ENCODE data around the gene TLX1.

Gene TLX1

GRCh38 chr10:101097881-101098280 is 33.2 kb upstream of the TLX1 start:
- no peaks in the 10 kb centered on the region for H3K79me2 ChIP-seq (ENCODE audit: insufficient read depth, low read length)
- H2AFZ ChIP-seq (ENCODE audit: low read length), result no peak overlapping the region
- no peaks in the 10 kb centered on the region for H3K9me3 ChIP-seq (ENCODE audit: insufficient read depth, low read depth, low read length)
- H3K4me3 ChIP-seq (ENCODE audit: low read length, poor library complexity, severe bottlenecking), result no peak overlapping the region
- no peaks in the 10 kb centered on the region for H3K36me3 ChIP-seq (ENCODE audit: insufficient read depth, low read length)
- H3F3A ChIP-seq (ENCODE audit: low read depth), result no peaks in the 10 kb centered on the region
- H3K9ac ChIP-seq (ENCODE audit: low read depth, low read length, poor library complexity, severe bottlenecking), result no peak overlapping the region
- H4K20me1 ChIP-seq (ENCODE audit: insufficient read depth, low read length, poor library complexity, severe bottlenecking), result no peaks in the 10 kb centered on the region
- no peaks in the 10 kb centered on the region for H3K27me3 ChIP-seq (ENCODE audit: insufficient read depth, low read length, poor library complexity, severe bottlenecking)
- H3K9me2 ChIP-seq (replicated peaks; ENCODE audit: low read depth, low read length), result no peaks in the 10 kb centered on the region
- H3K4me2 ChIP-seq (ENCODE audit: low read depth, low read length, poor library complexity, severe bottlenecking), result no peak overlapping the region
- TF ChIP-seq, protein P1, sequence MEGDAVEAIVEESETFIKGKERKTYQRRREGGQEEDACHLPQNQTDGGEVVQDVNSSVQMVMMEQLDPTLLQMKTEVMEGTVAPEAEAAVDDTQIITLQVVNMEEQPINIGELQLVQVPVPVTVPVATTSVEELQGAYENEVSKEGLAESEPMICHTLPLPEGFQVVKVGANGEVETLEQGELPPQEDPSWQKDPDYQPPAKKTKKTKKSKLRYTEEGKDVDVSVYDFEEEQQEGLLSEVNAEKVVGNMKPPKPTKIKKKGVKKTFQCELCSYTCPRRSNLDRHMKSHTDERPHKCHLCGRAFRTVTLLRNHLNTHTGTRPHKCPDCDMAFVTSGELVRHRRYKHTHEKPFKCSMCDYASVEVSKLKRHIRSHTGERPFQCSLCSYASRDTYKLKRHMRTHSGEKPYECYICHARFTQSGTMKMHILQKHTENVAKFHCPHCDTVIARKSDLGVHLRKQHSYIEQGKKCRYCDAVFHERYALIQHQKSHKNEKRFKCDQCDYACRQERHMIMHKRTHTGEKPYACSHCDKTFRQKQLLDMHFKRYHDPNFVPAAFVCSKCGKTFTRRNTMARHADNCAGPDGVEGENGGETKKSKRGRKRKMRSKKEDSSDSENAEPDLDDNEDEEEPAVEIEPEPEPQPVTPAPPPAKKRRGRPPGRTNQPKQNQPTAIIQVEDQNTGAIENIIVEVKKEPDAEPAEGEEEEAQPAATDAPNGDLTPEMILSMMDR (conservative IDR thresholded peaks at IDR 0.05; ENCODE audit: low read length), result no peak
- no peak for TF ChIP-seq EZH2phosphoT487 (IDR thresholded peaks at IDR 0.05; ENCODE audit: borderline replicate concordance)
- no peaks in the 10 kb centered on the region for H3K4me1 ChIP-seq (ENCODE audit: insufficient read depth, low read length, poor library complexity, severe bottlenecking)

DNA sequence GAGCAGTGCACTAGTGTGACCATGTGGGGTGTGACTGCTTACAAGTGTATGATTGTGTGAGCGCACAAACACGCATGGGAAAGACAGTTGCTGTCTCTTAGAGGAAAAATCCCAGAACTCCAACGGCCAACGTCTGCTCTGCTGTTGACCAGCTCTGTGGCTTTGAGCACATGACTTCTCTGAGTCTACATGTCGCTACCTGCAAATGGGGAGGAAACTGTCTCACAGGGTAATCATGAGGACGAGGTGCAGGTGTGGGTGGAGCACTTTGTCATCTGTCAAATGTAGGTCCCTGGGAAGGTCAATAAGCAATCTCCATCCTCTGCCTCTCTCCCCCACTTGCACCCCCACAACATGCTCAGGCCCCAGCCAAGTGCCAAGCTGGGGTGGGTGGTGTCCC is 31.2 kb upstream of the TLX1 start:
- no peak overlapping the region for H3K9ac ChIP-seq (ENCODE audit: low read depth, low read length, poor library complexity, severe bottlenecking)
- no peaks in the 10 kb centered on the region for H3K9me2 ChIP-seq (replicated peaks; ENCODE audit: low read depth, low read length)
- H3K4me3 ChIP-seq (ENCODE audit: low read length, poor library complexity, severe bottlenecking), result no peak overlapping the region
- H3K79me2 ChIP-seq (ENCODE audit: insufficient read depth, low read length), result no peaks in the 10 kb centered on the region
- H3K9me3 ChIP-seq (ENCODE audit: insufficient read depth, low read depth, low read length), result no peaks in the 10 kb centered on the region
- H3K36me3 ChIP-seq (ENCODE audit: insufficient read depth, low read length), result no peaks in the 10 kb centered on the region
- H3F3A ChIP-seq (ENCODE audit: low read depth), result no peaks in the 10 kb centered on the region
- no peaks in the 10 kb centered on the region for H4K20me1 ChIP-seq (ENCODE audit: insufficient read depth, low read length, poor library complexity, severe bottlenecking)
- H3K4me1 ChIP-seq (ENCODE audit: insufficient read depth, low read length, poor library complexity, severe bottlenecking), result no peaks in the 10 kb centered on the region
- no peak overlapping the region for H2AFZ ChIP-seq (ENCODE audit: low read length)
- no peak overlapping the region for H3K4me2 ChIP-seq (ENCODE audit: low read depth, low read length, poor library complexity, severe bottlenecking)
- no peaks in the 10 kb centered on the region for H3K27me3 ChIP-seq (ENCODE audit: insufficient read depth, low read length, poor library complexity, severe bottlenecking)
- TF ChIP-seq, protein P1 (conservative IDR thresholded peaks at IDR 0.05; ENCODE audit: low read length), result no peak
- TF ChIP-seq EZH2phosphoT487 (IDR thresholded peaks at IDR 0.05; ENCODE audit: borderline replicate concordance), result no peak

- Histone ChIP-seq H3K4me2 (ENCODE audit: low read depth, low read length, poor library complexity, severe bottlenecking) (no peak overlapping the region), H3K9ac (ENCODE audit: low read depth, low read length, poor library complexity, severe bottlenecking) (no peak overlapping the region), H3K9me3 (ENCODE audit: insufficient read depth, low read depth, low read length) (no peaks in the 10 kb centered on the region), H4K20me1 (ENCODE audit: insufficient read depth, low read length, poor library complexity, severe bottlenecking) (no peaks in the 10 kb centered on the region), H3K36me3 (ENCODE audit: insufficient read depth, low read length) (no peaks in the 10 kb centered on the region), H2AFZ (ENCODE audit: low read length) (no peak overlapping the region), H3K4me3 (ENCODE audit: low read length, poor library complexity, severe bottlenecking) (no peak overlapping the region), H3K79me2 (ENCODE audit: insufficient read depth, low read length) (no peaks in the 10 kb centered on the region), H3K4me1 (ENCODE audit: insufficient read depth, low read length, poor library complexity, severe bottlenecking) (no peaks in the 10 kb centered on the region), H3K27me3 (ENCODE audit: insufficient read depth, low read length, poor library complexity, severe bottlenecking) (no peaks in the 10 kb centered on the region), H3F3A (ENCODE audit: low read depth) (no peaks in the 10 kb centered on the region), H3K9me2 (replicated peaks; ENCODE audit: low read depth, low read length) (no peaks in the 10 kb centered on the region)
- TF ChIP-seq, protein P1 (conservative IDR thresholded peaks at IDR 0.05; ENCODE audit: low read length), result no peak; the same call in 1 of the 2 replicates
- no peak for TF ChIP-seq EZH2phosphoT487 (IDR thresholded peaks at IDR 0.05; ENCODE audit: borderline replicate concordance)
Measured at GRCh38 chr10:101101372-101101881, 29.7 kb upstream of the TLX1 start.
